Activated CD4-positive, CD25-positive, alpha-beta regulatory T cell treated with anti-CD3 and anti-CD28 coated beads, Interleukin-2, amount 50 U/mL, for 24 hours (primary cell): ENCODE data around the gene C11orf21.
"Not testable (repeated sequence)": the region's sequence is repeated elsewhere in the genome, so short reads cannot be mapped to it uniquely, and the experiment has no call there.

Source experiments
- ATAC-seq, 2 donors: fragments of 150-1000 bp; cut with Tn5 transposase; one replicate each; pipeline ENCODE4 v1.10.0; 2021; ENCODE audit warnings: mild to moderate bottlenecking in 1 of 2, moderate library complexity in 1 of 2

Gene C11orf21

GRCh38 chr11:2295971-2296912 is 5.5 kb downstream of the C11orf21 start:
- ATAC-seq = no peak

- no peak for ATAC-seq
Measured at GRCh38 chr11:2294926-2295290, 6.8 kb downstream of the C11orf21 start.

GRCh38 chr11:2293984-2294925 is 7.5 kb downstream of the C11orf21 start:
- ATAC-seq = no peak

GRCh38 chr11:2293531-2293971 is 8.2 kb downstream of the C11orf21 start:
- no peak for ATAC-seq

GRCh38 chr11:2290351-2290841 is 11.3 kb downstream of the C11orf21 start:
- ATAC-seq = no peak

- no peak for ATAC-seq
Measured at GRCh38 chr11:2289859-2290258, 11.9 kb downstream of the C11orf21 start.

GRCh38 chr11:2289350-2289749 is 12.4 kb downstream of the C11orf21 start:
- no peak for ATAC-seq

- ATAC-seq = no peak
Measured at GRCh38 chr11:2287091-2287490, 14.6 kb downstream of the C11orf21 start.

- not testable (repeated sequence) for ATAC-seq
Measured at GRCh38 chr11:2286350-2286749, 15.4 kb downstream of the C11orf21 start.

- no peak for ATAC-seq
Measured at GRCh38 chr11:2280208-2280607, 21.5 kb downstream of the C11orf21 start.

GRCh38 chr11:2277933-2278523 is 23.7 kb downstream of the C11orf21 start:
- no peak for ATAC-seq

- ATAC-seq = no peak
Measured at GRCh38 chr11:2277008-2277346, 24.7 kb downstream of the C11orf21 start.

GRCh38 chr11:2276280-2277007 is 25.3 kb downstream of the C11orf21 start:
- ATAC-seq = no peak

- ATAC-seq = no peak
Measured at GRCh38 chr11:2275334-2276279, 26.1 kb downstream of the C11orf21 start.

GRCh38 chr11:2273771-2274170 is 27.9 kb downstream of the C11orf21 start:
- no peak for ATAC-seq

- no peak for ATAC-seq
Measured at GRCh38 chr11:2273311-2273710, 28.4 kb downstream of the C11orf21 start.

- ATAC-seq = no peak
Measured at GRCh38 chr11:2272946-2273280, 28.8 kb downstream of the C11orf21 start.

GRCh38 chr11:2272228-2272945 is 29.3 kb downstream of the C11orf21 start:
- no peak for ATAC-seq

GRCh38 chr11:2271327-2272227 is 30.1 kb downstream of the C11orf21 start:
- no peak for ATAC-seq

- peak; percentile 31 to 34 for ATAC-seq
Measured at GRCh38 chr11:2271077-2271326, 30.7 kb downstream of the C11orf21 start.
